Activated CD8-positive, alpha-beta memory T cell treated with anti-CD3 and anti-CD28 coated beads for 48 hours (primary cell): ENCODE data around the gene NPPA.
A peak's percentile ranks its signal among the peaks of the same experiment; 100 is the strongest.

ENCODE experiments used
- DNase-seq, 3 experiments: peaks; one replicate each; pipeline ENCODE4 v3.0.0-alpha.2; 2020; ENCODE audit warnings: low read depth in 2 of 3, low spot score in 2 of 3

The NPPA gene

DNA sequence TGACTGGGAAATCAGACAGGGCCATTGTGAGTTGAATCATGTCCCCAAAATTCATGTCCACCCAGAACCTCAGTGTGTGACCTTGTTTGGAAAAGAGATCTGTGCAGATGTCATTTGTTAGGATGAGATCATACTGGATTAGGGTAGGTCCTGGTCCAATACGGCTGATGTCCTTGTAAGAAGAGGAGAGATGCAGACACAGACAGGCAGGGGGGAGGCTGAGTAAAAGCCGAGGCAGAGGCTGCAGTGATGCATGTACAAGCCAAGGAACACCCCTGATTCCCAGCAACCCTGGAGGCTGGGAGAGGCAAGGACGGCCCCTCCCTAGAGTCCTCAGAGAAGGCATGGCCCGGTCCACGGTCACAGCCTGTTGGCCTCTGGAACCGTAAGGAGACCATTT is 27.0 kb upstream of the NPPA start:
- no peak for DNase-seq

DNA sequence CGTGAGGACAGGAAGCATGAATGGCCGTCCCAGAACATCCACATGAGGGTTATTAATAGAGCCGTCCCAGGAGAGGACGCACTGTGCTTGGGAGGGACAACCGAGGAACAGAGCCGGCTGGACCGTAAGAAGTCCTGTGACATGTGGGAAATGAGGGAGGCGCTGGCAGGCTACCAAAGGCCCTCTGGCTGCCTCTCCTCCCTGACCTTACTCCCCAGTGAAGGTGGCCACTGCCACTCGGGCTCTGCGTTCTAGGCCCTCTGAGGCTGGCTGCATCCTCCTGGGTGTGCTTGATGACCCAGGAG is 26.6 kb upstream of the NPPA start:
- DNase-seq = no peak

DNA sequence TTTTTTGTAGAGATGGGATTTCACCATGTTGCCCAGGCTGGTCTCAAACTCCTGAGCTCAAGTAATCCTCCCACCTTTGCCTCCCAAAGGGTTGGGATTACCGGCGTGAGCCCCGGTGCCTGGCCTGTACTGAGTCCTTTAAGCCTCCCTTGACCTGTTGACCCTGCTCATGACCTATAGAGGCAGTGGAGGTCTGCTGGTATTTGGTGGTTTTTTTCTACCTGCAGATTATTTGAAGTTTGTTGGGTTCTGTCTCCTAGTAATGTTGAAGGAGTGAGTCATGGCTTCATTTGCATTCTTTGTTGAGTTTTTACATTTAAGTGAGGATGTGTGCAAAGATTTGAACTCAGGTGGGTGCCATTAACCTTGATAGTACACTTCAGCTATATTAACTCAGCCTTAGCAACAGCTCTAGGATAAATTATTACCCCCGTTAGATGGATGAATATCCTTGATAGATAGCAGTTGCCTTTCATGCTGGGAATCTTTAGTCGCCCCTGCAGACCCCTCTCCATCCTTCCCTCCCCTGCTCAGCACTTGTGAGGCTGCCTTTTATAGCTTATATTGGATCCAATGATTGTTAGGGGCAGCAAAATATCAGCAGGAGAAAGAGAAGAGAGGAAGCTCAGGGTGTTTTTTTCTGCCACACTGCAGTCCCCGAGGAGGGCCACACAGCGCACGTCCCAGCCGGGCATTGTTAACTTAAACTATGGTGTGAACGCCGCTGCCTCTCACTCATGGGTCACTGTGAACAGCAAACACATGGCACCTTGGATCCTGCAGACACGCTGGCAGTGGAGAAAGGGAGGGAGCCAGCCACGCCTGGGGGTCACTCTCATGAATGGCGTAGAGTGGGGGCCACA is 26.0 kb upstream of the NPPA start:
- no peak for DNase-seq

DNA sequence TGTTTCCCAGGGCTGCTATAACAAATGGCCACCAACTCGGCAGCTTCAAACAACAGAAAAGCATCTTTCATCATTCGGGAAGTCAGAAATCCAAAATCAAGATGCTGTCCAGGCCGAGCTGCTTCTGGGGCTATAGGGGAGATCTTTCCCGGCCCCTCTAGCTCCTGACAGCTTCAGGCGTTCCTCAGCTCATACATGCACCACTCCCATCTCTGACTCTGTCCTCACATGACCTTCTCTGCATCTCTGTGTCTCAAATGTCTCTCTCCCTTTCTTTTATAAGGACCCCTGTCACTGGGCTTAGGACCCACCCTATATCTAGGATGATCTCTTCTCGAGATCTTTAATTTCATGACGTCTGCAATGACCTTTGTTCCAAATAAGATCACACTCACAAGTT is 25.0 kb upstream of the NPPA start:
- no peak for DNase-seq

DNA sequence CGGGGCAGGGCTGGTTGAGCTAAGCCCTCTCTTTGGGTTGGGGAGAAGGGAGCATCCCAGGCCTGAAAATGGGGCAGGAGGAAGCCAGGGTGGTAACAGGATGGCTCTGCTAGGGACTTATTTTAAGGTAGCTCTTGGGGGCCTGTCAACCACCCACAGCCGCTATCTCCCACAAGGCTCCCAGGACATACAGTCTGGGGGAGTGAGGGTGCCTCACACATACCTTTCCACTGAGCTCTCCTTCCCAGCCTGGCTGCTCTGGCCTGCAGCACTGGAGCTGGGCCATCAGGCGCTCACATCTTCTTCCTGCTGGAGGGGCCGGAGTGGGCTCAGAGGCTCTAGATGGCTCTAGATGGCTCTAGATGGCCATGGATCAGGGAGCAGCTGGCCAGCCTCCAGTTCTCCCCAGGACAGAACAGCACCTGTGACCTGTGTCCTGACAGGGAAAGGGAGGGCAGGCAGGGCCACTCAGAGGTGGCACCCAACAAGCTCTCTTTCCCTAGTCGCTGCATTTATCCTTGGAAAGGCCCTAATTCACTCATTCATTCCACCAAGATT is 22.1 kb upstream of the NPPA start:
- no peak for DNase-seq

DNA sequence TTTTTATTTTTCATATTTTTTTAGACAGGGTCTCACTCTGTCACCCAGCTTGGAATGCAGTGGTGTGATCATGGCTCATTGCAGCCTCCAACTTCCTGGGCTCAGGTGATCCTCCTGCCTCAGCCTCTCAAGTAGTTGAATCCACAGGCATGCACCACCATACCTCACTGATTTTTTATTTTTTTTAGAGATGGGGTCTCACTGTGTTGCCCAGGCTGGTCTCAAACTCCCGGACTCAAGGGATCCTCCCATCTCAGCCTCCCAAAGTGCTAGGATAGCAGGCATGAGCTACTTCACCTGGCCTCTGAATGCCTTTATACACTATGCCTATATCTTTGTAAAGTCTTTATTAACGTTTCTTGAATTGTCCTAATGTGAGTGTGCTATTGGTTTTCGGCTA is 21.5 kb upstream of the NPPA start:
- DNase-seq = no peak

DNA sequence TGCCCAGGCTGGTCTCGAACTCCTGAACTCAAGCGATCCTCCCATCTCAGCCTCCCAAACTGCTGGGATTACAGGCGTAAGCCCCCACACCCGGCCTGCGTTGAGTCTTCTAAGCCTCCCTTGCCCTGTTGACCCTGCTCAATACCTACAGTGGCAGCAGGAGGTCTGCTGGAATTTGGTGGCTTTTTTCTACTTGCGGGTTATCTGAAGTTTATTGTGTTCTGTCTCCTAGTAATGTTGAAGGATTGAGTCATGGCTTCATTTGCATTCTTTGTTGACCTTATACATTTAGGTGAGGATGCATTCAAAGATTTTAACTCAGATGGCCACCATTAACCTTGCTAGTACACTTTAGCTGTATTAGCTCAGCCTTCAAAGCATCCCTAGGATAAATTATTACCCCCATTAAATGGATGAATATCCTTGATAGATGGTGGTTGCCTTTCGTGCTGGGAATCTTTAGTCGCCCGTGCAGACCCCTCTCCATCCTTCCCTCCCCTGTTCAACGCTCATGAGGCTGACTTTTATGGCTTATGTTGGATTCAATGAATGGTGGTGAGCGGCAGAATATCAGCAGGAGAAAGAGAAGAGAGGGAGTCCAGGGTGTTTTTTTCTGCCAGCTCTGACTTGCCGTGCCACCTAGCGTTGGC is 20.9 kb upstream of the NPPA start:
- no peak for DNase-seq

DNA sequence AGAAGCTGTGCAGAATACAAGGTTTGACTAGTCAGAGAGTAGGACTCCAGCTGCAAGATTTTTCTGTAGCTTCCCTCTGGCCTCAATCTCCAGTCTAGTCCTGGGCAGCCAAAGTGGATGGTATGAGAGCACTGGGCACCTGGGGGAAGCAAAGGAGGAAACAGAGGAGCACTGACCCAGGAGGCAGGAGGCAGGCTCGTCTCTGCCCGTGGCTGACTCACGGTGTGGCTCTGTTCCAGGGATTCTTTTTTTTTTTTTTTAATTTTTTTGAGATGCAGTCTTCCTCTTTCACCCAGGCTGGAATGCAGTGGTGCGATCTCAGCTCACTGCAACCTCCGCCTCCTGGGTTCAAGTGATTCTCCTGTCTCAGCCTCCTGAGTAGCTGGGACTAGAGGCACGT is 15.3 kb upstream of the NPPA start:
- no peak for DNase-seq

DNA sequence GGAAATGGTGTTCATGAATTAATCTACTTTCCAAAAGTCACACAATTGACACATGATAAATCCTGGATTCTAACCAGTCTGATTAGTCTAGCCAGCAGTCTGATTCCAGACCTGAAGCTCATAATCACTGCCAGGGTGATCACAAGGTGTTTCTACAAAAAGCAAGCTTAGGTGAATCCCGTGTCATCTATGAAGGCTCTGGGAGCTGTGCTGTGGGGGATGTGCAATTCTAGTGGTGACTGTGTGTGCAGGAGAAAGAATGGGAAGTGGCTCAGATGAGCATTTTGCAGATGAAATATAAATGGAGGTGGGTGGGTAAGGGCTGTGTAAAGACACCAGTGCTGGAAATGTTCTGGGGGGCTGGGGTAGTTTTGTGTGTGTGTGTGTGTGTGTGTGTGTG is 13.0 kb upstream of the NPPA start:
- no peak for DNase-seq

DNA sequence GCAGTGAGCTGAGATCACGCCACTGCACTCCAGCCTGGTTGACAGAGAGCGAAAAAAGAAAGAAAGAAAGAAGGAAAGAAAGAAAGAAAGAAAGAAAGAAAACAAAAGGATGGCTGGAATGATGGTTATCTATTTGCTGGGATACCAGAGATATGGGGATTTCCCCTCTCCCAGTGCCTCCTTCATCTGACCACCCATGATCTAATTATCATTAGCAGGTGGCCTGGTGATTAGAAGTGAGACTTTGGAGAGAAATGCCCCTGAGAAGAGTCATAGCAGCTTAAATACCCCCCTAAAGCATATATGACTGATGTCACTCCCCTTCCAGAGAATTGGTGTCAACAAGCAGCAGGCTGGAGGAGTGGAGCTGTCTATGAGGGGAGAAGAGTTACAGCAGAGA is 12.5 kb upstream of the NPPA start:
- no peak for DNase-seq

DNA sequence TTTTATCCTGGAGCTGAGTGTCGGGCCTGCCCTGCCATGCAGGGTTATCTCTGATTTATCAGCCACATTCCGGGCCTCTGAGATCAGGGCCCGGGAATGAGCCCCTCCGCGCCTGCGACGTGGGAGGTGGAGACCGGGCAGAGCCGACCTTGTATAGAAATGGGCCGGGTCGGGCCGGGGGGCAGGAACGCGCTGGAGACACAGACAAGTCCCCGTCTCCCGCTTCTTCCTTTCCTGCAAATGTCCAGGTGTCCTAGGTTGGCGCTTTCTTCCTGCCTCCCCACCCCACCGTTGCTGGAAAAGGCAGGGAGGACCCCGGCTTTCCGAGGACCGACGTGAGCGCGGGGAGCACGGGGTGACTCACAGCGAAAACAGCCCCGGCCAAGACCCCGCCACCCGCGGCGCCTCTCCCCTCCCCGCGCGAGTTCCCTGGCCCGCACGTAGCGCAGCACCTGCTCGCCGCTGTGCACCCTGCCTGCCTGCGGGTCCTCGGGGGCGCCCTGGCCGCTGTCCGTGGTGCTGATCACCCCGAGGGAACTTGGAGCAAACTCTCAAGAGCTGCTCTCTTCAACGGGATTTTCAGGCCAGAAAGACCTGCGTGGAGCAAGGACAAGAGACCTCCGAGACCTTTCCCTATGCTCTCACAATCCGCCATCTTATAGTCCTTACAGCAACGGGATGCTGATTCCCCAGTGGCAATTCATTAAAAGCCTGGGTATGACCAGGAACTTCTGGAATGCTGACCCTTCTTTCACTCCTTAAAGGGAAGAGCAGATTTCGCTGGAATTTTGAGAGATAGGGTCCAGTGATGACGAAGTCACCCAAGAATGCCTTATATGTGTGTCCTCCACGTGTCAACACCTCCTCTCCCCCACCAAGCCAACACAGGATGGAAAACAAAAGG is 11.6 kb upstream of the NPPA start:
- DNase-seq = peak in 2 of 3 experiments; percentile 51 to 52

DNA sequence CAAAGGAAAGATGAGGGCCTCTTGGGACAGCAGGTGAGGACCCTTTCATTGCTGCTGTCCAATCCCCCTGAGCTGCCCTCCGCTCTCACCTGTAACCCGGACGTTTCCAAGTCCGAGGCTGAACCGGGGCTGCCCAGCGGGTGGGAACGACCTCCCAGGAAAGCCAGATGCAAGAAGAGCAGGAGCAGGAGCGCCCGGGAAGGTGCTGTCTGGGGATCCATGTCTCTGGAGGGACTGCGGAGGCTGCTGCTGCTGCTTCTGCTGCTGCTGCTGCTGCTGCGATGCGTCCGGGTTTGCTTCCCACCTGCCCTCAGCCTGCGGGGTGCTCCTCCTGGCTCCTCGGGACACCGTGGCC is 11.0 kb upstream of the NPPA start, which contains the start of gene NPPB:
Gene NPPB, minus strand, starts transcription at position 333 of the 355 bp plus-strand sequence. Its CDS starts 112 bp downstream, at position 221.
- no peak for DNase-seq

DNA sequence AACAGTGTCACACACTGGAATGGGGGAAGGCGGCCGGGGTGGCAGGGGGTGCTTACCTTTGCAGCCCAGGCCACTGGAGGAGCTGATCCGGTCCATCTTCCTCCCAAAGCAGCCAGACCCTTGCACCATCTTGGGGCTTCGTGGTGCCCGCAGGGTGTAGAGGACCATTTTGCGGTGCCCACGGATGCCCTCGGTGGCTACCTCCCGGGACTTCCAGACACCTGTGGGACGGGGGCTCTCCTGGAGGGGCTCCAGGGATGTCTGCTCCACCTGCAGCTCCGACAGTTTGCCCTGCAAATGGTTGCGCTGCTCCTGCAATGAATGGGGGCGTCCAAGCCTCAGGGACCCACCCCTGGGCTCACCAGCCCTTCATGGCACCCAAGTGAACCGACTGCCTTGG is 10.6 kb upstream of the NPPA start:
- DNase-seq = no peak

DNA sequence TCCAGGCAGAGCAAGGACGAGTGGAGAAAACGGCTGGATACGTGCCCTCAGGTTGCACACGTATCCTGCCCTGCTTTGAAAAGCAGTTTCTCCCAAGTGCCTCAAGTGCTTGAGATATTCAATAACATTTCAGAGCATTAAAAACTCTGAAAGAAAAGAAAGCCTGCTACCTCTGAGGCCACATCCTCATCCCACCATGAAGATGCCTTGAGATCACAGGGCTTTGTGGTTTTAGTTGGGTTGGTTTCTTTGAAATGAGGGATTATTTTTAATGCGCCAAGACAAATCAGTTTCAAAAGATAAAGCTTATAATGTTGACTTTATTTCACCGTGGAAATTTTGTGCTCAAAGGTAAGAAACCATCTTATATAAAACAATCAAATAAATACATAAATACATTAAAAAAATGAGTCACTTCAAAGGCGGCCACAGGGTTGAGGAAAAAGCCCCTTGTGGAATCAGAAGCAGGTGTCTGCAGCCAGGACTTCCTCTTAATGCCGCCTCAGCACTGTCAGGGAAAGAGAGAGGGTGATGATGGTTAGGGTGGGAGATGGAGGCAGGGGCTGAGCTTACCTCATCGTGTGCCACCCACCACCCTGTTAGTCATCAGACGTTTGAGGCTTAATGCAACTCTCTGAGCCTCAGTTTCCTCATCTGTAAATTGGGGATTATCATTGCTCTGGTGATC is 9.7 kb upstream of the NPPA start:
- DNase-seq = no peak

DNA sequence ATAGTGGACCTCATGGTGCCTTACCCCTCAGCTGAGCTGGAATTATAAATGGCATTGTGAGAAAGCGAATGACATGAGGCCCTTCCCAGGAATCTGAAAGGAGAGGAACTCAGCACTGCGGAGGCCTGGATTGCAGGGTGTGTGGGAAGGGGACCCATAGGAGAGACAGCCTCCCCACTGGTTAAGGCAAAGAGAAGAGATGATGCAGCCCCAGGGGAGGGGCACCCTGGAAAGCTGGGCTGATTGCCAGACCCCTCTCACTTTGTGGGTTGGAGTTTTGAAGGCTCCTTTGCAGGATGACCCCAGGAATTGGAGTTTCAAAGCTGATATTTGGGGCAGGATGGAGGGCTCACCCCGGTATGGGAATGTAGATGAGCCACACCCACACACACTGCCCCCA is 9.1 kb upstream of the NPPA start:
- DNase-seq = no peak

DNA sequence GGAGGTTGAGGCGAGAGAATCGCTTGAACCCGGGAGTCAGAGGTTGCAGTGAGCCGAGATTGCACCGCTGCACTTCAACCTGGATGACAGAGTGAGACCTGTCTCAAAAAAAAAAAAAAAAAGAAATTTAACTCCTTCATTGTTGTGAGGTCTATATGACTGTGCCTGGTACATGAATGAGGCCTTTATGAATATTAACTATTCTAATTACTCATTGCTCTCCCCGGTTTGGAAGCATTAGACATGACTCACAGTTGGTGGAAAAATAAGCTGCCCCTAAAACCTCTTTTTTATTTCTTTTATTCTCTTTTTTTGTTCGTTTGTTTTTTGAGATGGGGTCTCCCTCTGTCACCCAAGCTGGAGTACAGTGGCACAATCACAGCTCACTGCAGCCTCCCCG is 7.8 kb upstream of the NPPA start:
- DNase-seq = no peak

DNA sequence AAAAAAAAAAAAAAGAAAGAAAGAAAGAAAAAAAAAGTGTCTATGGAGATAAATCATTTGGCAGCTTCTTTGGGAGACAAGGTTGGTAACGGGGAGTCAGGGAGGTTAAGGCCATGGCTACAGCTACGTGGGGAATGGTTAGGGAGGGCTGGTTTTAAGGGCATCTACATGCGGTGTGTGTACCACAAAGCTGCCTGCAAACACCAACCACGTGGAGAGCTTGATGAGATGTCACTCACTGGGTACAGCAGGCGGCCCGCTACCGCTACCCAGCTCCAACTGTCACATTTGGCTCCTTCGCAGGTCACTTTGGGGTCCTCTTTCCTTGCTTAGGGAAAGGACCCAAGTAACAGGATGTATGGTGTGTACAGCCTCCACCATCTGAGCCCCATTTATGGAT is 6.9 kb upstream of the NPPA start:
- DNase-seq = no peak

DNA sequence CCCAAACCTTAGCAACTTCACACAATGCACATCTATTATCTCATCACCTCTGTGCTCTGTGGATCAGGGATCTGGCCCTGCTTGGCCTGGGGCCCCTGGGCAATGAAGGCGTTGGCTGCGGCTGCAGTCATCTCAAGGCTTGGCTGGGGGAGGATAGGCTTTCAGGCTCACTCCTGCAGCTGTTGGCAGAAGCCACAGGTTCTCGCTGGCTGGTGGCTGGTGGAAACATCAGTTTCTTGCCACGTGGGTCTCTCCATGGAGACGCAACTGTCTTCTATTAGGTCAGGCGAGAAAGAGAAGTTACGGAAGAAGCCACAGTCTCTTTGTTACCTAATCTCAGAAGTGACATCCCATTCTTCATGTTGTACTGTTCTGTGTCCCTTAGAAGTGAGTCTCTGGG is 3.6 kb upstream of the NPPA start:
- DNase-seq = no peak

DNA sequence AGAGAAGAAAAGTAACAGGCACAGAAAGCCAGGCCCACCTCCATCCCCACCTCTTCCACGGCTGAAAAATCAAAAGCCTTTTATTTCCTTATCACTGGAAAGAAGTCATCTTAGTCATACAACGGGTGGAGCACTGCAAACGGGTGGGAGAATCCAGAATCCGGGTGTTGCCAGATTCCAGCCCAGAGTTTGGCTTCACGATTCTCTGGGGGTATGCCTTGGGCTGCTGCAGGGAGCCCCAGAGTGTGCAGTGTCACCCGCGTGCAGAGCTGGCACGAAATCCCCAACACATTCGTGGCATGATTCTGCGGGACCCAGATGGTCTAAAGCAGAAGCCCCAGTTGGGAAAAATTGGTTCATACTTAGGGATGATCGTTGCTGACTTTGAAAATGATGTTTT is 2.6 kb upstream of the NPPA start:
- DNase-seq = no peak

DNA sequence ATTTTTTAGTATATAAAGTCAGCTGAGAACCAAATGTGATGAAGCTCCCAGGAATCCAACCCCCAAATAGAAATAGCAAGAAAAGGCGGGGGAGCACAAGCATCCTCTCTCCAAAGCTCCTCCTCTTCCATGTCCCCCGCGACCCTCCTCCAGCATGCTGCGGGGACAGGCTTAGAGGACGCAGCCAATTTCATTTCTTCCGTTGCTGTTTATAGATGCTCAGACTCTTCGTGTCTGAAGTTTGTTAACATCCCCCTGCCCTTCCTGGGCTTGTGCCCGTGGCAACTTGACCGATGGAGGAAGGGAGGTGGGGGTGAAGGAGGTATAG is 754 bp upstream of the NPPA start:
- DNase-seq = no peak

DNA sequence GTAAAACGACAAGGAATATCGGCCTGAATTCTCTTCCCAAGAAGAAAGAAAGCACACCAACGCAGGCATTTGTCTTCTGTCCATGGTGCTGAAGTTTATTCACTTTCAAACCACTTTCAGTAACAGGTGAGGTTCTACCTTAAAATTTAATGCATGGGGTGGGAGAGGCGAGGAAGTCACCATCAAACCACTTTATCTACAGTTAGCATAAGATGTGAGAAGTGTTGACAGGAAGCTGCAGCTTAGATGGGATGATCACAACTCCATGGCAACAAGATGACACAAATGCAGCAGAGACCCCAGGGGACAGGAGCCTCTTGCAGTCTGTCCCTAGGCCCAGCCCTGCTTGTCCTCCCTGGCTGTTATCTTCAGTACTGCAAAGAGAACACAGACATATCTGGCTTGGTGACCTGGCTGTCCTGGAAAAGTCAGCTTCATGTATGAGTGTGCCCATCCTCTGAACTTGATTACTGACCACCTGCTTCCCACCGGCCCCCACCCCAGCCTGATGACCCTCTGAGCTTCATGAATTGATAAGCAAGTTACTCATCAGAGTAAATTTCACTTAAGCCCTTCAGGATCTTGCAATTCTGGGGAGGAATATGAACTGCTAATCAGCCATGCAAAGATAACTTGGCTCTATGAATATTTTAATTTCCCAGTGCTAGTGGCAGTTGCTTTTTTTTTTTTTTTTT is 1.8 kb downstream of the NPPA start:
- no peak for DNase-seq
